CD4-positive, alpha-beta T cell treated with Interleukin-10 for 1 hour (primary cell): Measurements from ENCODE around the gene SP5.
"Not testable (repeated sequence)": the region's sequence is repeated elsewhere in the genome, so short reads cannot be mapped to it uniquely, and the experiment has no call there.

Source experiments
- DNase-seq: peaks from one replicate; pipeline ENCODE4 v3.0.0-alpha.2; 2020

The SP5 gene

DNA sequence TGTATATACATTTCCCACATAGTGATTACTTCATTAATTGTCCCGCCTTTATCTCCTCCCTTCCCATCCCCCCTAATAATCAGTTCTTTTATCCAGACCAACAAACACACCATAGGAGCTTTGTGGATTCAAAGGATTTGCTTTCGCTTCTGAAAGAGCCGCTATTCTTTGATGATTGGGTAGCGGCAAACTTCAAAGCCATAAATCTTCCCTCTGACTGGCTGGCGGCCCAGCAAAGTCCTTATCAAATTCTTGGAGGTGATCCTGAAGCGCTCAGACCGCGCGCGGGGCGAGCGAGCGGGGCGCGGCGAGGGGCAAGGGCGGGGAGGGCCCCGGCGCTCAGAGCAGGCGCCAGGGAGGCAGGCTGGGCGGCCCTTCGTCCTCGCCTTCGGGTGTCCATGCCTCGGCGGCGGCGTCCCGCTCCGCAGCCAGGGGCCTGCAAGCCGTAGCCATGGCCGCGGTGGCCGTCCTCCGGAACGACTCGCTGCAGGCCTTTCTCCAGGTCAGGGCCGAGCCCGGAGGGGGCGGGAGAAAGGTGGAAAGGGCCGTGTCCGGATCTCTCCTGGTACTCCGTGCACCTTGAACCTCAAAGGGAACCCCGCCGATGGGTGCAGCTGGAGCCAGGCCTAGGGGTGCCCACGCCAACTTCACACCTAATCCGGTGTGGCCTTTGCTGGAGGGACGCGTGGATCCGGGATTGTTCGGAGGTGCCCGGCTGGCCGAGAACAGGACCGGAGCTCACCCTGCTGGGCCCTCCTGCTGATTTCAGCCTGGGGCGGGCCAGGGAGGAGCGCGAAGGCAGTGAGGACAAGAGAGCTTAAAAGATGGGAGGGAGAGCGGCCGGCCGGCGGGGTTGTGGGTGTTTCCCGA is at the start of gene SP5:
SP5 (plus strand) TSS at position 276 of the 870 bp plus-strand sequence; CDS start at position 452, 176 bp downstream.
- DNase-seq = peak; percentile 53

DNA sequence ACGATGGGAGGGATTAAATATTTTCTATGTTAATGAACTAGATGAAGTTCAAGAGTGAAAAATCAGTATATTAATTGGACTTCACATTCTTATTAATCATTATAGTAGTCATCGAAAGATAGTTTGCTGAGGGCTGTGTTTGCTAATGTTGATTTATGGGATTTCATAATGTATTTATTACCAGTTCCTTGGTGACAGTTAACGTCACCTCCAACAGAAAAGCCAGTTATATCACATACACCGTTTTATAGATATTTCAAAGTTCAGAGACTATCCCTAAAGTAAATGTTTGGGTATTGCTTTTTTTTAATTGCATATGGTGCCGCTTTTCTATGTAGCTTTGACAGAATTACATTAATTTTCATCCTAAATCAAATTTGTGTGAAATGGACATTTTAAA is 49.4 kb upstream of the SP5 start:
- no peak for DNase-seq

DNA sequence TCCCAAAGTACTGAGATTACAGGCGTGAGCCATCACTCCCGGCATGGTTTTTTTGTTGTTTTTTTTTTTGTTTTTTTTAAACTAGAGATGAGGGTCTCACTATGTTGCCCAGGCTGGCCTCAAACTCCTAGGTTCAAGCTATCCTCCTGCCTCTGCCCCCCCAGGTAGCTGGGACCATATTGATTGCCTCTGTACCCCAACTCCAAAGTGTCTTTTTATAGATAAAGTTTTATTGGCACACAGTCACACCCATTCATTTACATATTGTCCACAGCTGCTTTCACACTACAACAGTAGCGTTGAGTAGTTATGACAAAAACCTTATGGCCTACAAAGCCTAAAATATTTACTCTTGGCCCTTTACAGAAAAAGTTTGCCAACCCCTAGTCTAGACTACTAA is 45.2 kb upstream of the SP5 start:
- no peak for DNase-seq

DNA sequence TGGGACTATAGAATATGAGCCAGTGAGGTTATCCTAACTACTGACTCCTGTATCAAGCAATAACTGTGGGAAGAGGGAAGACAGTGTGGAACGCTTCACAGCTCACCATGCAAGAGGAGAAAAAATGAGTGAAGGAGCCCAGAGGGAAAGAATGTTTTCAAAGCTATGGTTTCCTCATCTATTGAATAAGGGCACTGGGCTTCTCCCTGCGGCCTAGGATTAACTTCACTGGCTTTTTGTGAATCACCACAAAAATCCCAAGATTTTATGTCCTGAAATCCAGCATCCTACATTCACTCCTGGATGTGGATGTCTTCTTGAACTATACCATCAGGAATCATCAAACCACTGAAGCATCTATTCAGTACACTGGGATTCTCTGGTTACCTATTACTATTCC is 44.5 kb upstream of the SP5 start:
- DNase-seq = no peak

DNA sequence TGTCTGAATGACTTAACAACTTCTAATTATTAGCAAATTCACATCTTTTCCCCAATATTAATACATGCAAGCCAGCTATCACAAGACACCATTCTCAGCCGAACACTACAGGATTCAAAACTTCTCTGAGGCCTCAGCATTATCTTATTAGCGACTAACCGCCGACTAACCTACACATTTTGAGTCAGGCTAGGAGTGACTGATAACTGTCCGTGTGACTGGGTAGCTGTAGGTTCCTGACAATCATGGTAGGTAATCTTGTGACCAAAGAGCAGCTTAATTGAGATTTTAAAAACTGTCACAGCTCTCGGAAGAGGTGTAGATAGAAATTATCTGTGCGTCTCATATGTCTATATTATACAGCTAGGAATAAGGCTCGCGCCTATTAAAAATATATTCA is 44.1 kb upstream of the SP5 start:
- DNase-seq = no peak

DNA sequence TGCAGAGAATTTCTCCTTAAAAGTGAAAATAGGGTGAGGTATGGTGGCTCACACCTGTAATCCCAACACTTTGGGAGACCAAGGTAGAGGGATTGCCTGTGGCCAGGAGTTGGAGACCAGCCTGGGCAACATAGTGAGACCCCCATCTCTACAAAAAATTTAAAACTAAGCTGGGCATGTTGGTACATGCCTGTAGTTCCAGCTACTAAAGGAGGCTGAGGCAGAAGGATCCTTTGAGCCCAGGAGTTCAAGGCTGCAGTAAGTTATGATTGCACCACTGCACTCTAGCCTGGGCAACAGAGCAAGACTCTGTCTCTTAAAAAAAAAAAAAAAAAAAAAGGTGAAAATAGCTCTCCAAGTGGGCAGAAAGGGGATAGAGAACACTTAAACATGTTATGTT is 40.9 kb upstream of the SP5 start:
- not testable (repeated sequence) for DNase-seq

DNA sequence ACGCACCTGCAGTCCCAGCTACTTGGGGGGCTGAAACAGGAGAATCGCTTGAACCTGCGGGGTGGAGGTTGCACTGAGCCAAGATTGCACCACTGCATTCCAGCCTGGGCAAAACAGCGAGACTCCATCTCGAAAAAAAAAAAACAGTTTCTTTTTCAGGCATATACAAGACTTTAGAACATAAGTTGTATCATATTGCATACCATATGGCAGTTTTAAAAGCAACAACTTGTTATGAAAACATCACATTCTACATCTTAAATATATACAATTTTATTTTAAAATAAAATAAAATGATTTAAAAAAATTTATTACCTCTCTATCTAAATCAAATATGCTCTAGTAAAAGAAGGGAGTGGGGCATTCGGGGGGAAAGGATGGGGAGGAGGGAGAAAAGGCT is 39.4 kb upstream of the SP5 start:
- DNase-seq = no peak

DNA sequence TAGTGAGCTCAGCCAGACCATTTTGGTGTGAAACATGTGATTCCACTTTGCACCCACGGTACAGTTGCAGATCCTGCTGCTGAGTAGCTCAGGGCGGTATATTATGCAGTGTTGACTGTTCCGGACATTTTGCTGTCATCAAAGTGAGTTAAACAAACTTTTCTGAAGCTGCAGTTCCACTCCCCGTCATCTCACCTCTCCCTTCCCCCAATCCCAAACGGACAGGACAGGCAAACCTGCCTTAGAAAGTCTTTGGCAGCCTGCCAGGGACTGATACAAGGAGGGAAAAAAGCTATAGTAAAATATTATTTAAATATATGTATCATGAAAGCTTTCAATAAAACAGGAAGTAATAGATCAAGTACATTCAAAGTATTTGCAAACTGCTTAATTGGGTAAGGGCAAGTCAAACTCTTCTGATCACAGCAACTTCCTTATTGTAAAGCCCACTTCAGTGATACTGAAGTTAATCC is 35.5 kb upstream of the SP5 start:
- DNase-seq = no peak

DNA sequence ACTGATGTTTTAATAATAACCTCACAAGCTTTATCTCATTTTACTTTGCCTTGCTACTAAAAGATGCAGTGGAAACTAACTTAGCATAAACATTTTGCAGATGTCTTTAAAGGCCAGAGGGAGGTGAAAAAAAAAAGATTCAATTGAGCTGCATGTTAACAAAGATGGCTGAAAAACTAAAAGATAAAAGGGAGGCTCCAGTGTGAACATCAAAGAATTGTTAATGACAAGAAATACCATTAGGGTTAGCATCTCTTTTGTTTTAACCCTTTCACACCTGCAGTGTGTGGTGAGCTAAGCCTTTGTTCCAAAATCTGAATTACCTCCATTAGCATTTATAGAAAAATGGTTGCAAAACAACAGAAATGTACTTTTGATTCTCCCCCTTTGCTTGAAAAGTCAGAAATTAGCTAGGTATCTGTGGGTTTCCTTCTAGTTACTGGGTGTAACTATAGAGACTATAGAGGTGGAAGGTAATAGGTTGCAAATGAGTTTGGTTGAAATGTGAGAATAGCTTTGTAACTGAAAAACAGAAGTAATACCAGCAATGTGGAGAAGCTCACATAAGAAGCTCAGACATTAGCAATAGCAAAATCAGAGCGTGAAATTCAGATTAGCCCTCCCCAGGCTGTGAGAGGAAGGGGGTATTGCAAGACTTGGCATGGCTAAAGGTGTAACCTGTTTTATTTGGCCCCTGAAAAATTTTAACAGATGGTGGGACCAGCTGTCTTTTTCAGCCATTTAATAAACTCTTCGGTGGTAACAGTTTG is 34.8 kb upstream of the SP5 start:
- no peak for DNase-seq

DNA sequence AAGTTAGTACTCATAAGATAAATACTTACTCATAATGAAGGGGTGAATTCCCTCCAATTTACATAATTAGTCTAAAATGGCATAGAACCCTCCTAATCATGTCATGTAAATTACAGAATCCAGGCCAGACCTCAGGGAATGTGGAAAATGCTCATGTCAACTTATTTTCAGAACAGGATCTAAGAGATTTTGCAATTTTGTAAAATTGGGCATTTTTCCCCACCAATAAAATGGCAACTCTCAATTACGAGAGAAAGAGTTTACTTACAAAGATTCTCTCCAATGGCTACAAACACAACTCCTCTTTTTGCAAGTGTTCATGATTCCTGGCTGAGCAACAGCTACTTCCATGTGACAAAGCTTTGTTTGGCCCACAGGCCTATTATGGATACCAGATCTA is 33.8 kb upstream of the SP5 start:
- no peak for DNase-seq

DNA sequence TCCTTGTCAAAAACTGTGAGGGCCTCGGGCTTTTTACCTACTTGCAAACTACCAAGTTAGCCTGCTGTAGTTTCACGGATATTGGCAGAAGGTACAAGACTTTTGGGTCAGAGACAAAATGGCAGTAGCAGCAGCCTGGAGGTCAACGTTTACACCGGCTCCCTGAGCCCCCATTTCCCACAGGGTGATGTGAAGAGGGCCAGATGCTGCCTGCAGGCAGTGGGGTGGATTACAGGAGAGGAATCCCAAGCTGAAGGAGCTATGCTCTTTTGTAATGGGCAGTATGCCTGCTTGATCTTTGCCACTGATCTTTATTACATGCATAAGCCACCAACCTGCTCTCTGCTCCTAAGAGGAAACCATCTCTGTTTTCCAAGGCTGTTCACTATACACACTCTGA is 29.5 kb upstream of the SP5 start:
- DNase-seq = no peak

DNA sequence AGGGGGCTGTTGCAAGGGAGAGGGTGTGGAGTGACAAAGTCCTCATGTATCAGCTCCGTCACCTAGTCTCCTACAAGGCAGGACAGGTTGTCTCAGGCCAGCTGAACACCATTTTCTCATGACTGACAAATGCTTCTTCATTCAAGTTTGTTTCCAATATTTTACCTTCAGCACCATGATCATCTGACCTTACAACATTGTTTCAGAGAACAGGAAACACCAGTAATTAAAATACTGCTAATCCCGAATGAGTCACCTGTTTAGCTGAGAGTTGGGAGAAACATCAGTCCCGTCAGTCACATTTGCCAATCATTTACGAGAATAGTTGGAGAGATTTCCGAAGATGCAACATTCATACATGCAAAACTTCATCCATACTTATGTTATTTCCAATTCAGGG is 25.7 kb upstream of the SP5 start:
- DNase-seq = no peak

DNA sequence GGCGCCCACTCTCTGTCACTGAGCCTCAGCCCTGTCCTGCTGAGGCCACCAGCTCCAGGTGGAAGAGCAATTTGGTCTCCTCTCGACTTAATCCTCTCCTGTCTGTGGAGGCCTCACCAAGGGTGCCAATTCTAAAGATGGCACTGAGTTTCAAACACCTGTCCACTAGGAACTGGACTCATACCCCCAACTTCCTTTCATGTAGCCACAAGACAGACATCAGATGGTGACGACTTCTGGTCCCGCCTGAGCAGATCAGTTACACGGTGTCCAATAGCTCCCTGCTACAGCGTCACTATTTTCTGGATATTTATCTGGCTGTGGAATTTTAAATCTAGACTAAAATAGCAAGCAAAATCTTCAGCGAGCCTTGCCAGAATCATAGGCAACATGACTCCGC is 24.5 kb upstream of the SP5 start:
- no peak for DNase-seq

DNA sequence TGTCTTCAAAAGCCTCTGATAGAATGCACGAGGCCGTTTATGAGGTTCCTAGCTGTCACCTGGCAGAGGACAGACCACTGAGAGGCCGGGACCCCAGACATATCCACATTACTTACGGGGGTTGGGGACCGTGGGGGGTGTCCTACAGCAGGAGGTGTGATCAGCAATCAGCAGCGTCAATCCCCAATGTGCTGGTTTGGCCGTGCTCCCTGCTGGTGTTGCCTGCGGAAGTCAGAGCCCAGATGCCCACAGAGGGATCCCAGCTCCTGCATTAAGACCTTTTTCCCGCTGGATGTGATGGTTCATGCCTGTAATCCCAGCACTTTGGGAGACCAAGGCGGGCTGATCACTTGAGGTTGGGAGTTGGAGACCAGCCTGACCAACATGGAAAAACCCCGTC is 20.8 kb upstream of the SP5 start:
- no peak for DNase-seq

DNA sequence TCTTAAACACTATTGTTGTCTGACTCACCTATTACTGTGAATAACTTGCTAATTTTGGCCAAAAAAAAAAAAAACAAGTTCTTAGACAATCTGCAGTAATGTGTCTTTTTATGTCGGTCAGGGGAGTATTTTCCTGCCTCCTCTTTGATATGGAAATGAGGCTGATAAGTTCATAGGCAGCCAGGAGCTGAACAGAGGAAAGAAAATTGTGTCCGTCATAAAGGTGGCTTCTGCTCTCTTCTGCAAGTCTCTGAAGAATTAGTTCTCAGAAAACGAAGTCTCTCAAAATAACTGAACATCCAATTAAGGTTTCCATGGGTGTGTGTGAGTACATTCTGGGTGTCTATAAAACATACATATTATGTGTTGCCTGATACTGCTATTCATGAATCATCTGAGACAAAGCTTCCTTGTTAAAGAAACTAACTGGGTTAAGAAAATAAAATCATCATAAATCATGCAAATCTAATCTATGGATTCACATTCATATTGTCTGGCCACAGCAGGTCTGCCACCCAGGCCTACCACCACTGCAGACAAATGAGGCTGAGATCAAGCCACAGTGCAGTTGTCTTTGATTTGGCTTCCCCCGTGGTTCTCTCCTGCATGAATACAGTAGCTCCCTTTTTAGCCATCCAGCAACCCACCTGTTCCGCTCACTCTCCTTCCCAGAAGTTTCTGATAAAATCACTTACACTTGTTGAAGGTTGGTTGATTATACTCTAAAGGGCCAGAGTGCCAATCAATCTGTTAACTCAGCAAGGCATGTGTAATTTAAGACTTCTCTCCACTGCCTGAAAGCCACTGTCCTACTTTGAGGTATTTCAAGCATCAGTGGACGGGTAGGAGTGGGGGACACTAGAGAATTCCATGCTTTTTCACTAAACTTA is 19.4 kb upstream of the SP5 start:
- no peak for DNase-seq

DNA sequence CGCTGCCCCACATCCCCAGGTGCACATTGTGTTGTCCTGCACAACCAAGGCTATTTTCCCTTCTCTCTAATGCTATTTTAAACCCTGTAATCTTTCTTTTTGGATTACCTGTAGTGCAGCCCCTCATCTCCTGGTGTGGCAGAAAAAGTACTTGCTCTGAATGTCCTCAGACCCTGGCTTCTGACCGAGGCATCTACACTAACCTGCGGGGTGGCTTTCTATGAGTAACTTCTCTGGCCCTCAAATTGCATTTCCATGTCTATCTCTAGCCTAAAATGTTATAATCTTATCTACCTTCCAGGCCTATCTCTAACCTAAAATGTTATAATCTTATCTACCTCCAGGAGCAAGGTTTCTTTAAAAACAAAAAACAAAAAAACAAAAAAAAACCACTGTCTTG is 18.2 kb upstream of the SP5 start:
- no peak for DNase-seq

DNA sequence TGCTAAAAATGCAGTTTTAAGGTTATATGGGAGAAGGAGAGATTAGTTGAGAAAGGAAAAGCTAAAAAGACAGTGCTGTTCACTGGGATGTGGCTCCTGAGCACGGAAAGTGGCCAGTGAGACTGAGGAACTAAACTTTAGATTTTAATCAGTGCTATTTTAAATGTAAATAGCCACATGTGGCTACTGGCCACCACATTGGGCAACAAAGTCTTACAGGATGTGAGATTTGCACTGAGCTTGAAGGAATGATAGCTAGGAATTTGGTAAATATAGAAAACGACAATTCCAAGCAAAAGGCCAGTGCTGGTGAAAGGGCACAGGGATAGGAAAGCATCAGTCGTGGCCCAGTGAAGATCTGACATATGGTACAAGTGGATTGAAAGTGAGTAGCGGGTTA is 14.1 kb upstream of the SP5 start:
- DNase-seq = no peak

DNA sequence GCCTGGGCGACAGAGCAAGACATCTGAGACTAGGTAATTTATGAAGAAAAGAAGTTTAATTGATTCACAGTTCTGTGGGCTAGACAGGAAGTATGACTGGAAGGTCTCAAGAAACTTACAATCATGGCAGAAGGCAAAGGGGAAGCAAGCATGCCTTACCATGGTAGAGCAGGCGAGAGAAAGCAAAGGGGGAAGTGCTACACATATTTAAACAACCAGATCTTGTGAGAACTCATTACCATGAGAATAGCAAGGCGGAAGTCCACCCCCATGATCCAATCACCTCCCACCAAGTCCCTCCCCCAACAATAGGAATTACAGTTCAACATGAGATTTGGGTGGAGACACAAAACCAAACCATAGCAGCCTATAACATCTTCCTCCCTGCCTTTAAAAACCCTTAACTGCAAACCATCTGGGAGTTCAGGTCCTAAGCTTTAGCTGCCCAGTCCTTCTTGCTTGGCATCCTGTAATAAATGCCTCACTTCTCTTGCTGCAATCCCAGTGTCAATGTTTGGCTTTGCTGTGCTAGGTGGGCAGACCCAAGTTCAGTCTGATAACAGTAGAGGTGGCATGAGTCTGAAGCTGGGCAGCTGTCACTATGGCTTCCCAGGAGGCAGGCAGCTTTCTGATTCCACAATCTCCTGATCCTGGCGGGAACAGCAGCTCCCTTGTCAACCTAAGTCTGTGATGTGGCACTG is 11.2 kb upstream of the SP5 start:
- DNase-seq = no peak

DNA sequence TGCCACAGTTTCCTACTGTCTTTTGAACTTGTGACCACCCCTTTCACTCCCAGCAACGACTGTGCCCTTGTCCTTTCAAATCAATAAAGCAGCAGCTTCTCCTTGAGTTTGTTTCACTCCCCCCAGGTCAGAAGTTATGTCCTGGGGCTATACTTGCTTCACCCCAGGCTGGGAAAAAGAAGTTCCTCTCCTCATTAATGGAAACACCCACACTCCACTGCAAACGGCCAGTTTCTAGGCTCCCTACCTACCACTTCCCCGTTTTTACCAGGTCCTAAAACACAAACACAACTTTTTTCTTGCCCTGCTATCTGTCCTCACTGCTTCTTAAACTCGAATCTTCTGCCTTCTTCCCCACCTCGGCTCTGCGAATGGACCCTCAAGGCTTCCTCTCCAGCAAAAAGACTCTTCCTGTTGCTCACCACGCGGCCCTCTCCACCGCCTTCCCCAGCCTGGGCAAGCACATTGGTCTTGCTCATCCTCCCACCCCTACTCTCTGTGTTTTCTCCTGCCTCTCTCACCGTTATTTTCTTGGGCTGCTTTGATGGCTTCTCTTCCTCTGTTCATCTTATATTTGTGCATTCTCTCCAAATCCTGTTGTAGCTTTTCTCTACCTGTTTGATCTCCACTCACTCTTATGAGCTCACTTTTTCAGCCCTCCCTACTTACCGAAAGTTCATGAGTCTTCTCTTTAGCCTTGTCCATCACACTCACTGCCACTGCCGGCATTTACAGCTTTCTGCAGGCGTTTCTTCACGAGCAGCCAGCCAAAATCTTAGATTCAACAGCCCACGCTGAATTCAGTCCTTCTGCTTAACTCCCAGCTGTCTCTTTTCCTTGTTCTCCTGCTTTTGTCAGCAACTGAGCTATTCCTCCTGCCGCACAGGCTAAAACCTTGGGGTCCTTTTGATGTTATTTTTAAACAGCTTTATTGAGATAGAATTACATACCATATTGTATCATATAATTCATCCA is 7.0 kb upstream of the SP5 start:
- DNase-seq = no peak

DNA sequence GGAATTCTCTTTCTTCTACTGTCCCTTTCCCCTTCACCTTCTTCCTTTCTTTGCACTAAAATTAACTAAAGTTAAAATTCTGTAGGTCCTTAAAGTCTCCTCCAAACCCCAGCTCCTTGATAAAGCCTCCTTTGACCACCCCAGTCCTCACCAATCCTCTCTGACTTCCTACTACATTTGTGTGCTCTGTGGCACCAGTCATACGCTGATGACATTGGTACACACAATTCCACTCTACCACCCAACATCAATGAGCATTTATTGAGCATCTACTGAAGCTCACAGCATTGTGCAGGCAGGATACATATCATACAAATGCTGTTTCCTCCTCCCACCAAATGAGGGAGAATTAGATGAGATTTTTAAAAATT is 4.5 kb upstream of the SP5 start:
- DNase-seq = no peak

DNA sequence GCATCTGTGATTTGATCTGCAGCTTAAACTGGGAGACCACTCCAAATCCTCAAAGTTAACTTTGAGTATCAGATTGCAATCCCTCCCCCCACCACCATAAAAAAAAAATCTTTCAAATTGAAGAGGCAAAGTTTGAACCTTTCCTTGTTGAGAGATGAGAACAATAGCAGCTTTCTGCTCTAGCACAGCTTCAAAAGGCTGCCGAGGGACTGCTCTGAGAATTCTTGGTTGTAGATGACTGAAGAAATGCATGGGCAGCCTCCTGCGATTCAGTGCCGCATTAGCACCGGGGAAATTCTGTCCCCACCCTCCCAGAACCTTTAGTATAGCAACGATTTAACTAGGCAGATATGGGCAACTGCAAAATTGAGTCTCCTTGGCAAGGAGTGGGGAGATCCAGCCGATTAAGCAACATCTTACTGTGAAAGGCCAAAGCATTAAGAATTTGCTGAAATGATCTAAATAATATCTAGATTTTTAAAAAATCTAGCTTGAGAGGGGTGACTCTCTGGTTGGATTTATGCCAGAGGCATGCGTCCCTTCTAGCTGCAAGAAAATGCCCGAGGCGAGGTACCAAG is 3.9 kb upstream of the SP5 start:
- no peak for DNase-seq
